ENCODE data around the gene BST1. TPM values are rescaled to one million over a fixed set of nuclear protein-coding genes. Genes with fewer than 3 reads are reported as not detected.
A peak's percentile ranks its signal among the peaks of the same experiment; 100 is the strongest.

Gene BST1
- total and polyA plus RNA-seq, 10 of the 15 experiments (the other 5 are each of a cell fraction or from before 2014, with no cell fraction given): 0.04 to 0.42 (median 0.11) TPM; not detected in 1

DNA sequence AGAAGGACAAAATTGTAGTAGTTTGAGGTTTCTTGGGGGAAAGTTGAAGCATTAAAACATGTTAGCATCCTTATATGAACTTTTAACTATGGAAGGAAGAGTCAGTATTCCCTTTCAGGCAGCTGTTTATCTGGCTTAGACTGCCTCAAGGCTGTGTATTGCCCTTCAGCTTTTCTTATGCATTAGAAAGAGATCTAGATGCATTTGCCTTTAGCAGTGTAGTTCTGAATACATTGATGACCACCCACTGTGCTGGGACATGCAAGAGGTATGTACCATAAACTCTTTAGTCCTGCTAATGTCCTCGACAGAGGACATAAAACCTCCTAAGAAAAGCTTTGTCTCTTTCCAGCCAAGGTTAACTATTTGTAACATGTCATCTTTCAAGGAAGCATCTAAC lies 18.4 kb upstream of the BST1 start:
- no TSS peak for BruUV-seq (replicated peaks)
- FAIRE-seq (no peak), ATAC-seq (no peak), DNase-seq (ENCODE audit: low read depth, low spot score) (no peak)
- Histone ChIP-seq H4K20me1 (ENCODE audit: control insufficient read depth, insufficient read depth) (no peaks in the 10 kb centered on the region), H3K27ac (ENCODE audit: control insufficient read depth, insufficient read depth) (no peak overlapping the region), H3K27me3 (replicated peaks in 1 of 2; ENCODE audit: control insufficient read depth in 2 of 2, insufficient read depth in 2 of 2, low read length in 1 of 2) (no peaks in the 10 kb centered on the region), H3K4me3 (no peak overlapping the region), H3K36me3 (ENCODE audit: control insufficient read depth in 2 of 2, insufficient read depth in 2 of 2, low read length in 1 of 2) (0 out of 4 replicates have a peak, but pooled peaks cover 0 to 4% of the 10 kb centered on the region in 2 experiments), H3K79me2 (ENCODE audit: control insufficient read depth, insufficient read depth, low read length) (peaks cover 46% of the 10 kb centered on the region), H2AFZ (ENCODE audit: control insufficient read depth, low read depth, low read length) (no peak overlapping the region), H3K4me1 (ENCODE audit: control insufficient read depth, insufficient read depth, low read length) (0 out of 2 replicates have a peak, but pooled peaks cover 4% of the 10 kb centered on the region), H3K9me3 (replicated peaks; ENCODE audit: control insufficient read depth, insufficient read depth, low read length) (no peaks in the 10 kb centered on the region), H3K9ac (ENCODE audit: control insufficient read depth, insufficient read depth, low read length) (no peak overlapping the region), H3K4me2 (ENCODE audit: control insufficient read depth, insufficient read depth) (0 out of 2 replicates have a peak overlapping the region, but pooled peaks have one; percentile 20)
- ChIA-PET CTCF (interaction anchor here (1.0 to 1.2 kb wide), 2 partner anchors 27 to 198 kb away, joined by 3 to 4 read pairs; no protein-coding TSS in a partner anchor), POLR2A (interaction anchor here (0.9 kb wide), 1 partner anchor 9 kb away, joined by 5 read pairs; no protein-coding TSS in a partner anchor), SMC1A (ENCODE audit: uncharacterized antibody, unreplicated experiment) (interaction anchor here (0.9 to 1.5 kb wide), 6 partner anchors 16 to 540 kb away, joined by 3 to 5 read pairs (median 4); no protein-coding TSS in a partner anchor), RAD21 (ENCODE audit: unreplicated experiment) (interaction anchor here (1.9 kb wide), 1 partner anchor 33 kb away, joined by 7 read pairs; no protein-coding TSS in a partner anchor)
- TF ChIP-seq, protein P1, sequence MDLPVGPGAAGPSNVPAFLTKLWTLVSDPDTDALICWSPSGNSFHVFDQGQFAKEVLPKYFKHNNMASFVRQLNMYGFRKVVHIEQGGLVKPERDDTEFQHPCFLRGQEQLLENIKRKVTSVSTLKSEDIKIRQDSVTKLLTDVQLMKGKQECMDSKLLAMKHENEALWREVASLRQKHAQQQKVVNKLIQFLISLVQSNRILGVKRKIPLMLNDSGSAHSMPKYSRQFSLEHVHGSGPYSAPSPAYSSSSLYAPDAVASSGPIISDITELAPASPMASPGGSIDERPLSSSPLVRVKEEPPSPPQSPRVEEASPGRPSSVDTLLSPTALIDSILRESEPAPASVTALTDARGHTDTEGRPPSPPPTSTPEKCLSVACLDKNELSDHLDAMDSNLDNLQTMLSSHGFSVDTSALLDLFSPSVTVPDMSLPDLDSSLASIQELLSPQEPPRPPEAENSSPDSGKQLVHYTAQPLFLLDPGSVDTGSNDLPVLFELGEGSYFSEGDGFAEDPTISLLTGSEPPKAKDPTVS (IDR thresholded peaks at IDR 0.05; ENCODE audit: low read depth, low read length): no peak
- TF ChIP-seq ZNF207 (IDR thresholded peaks at IDR 0.05; ENCODE audit: borderline replicate concordance): no peak
- WGBS (ENCODE audit: insufficient coverage, insufficient replicate concordance, low lambda C conversion rate, missing lambda C conversion rate): 100% methylated on average over 1 of the region's 1 CpG
- intact Hi-C loops (cut with micrococcal nuclease; ENCODE audit: unreplicated experiment) (no loop called here), in situ Hi-C loops (cut with MboI) (no loop called here)

DNA sequence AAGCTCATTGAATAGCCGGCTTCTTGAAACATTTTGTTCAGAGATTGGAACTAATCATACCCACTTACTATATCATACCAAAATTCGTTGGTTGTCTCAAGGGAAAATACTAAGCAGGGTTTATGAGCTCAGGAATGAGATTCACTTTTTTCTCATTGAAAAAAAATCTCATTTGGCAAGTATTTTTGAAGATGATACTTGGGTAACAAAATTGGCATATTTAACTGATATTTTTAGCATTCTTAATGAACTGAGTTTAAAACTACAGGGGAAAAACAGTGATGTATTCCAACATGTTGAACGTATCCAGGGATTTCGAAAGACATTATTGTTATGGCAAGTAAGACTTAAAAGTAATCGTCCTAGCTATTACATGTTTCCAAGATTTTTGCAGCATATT lies 14.8 kb upstream of the BST1 start:
- Histone ChIP-seq H3K27ac (ENCODE audit: control insufficient read depth, insufficient read depth) (no peak overlapping the region), H3K36me3 (ENCODE audit: control insufficient read depth in 2 of 2, insufficient read depth in 2 of 2, low read length in 1 of 2) (0 out of 4 replicates have a peak, but pooled peaks cover 0 to 4% of the 10 kb centered on the region in 2 experiments), H4K20me1 (ENCODE audit: control insufficient read depth, insufficient read depth) (no peaks in the 10 kb centered on the region), H3K27me3 (replicated peaks in 1 of 2; ENCODE audit: control insufficient read depth in 2 of 2, insufficient read depth in 2 of 2, low read length in 1 of 2) (no peaks in the 10 kb centered on the region), H3K9me3 (replicated peaks; ENCODE audit: control insufficient read depth, insufficient read depth, low read length) (no peaks in the 10 kb centered on the region), H3K9ac (ENCODE audit: control insufficient read depth, insufficient read depth, low read length) (no peak overlapping the region), H3K4me3 (no peak overlapping the region), H3K4me2 (ENCODE audit: control insufficient read depth, insufficient read depth) (no peak overlapping the region), H2AFZ (ENCODE audit: control insufficient read depth, low read depth, low read length) (no peak overlapping the region), H3K4me1 (ENCODE audit: control insufficient read depth, insufficient read depth, low read length) (0 out of 2 replicates have a peak, but pooled peaks cover under 1% of the 10 kb centered on the region), H3K79me2 (ENCODE audit: control insufficient read depth, insufficient read depth, low read length) (peaks cover 12% of the 10 kb centered on the region)
- ChIA-PET POLR2A (interaction anchor here (0.6 to 1.3 kb wide), 4 partner anchors 8 to 43 kb away, joined by 3 to 9 read pairs (median 4); no protein-coding TSS in a partner anchor), RAD21 (ENCODE audit: unreplicated experiment) (interaction anchor here (0.6 kb wide), 1 partner anchor 338 kb away, joined by 3 read pairs; no protein-coding TSS in a partner anchor), SMC1A (ENCODE audit: uncharacterized antibody, unreplicated experiment) (interaction anchor here (0.7 to 1.7 kb wide), 3 partner anchors 15 to 220 kb away, joined by 3 to 5 read pairs (median 3); no protein-coding TSS in a partner anchor), CTCF (interaction anchor here (0.6 to 1.9 kb wide), 4 partner anchors 118 to 748 kb away, joined by 3 to 4 read pairs (median 3); no protein-coding TSS in a partner anchor)
- no TSS peak for BruUV-seq (replicated peaks)
- FAIRE-seq: no peak
- ATAC-seq: no peak
- DNase-seq (ENCODE audit: low read depth, low spot score): no peak
- intact Hi-C loops (cut with micrococcal nuclease; ENCODE audit: unreplicated experiment) (no loop called here), in situ Hi-C loops (cut with MboI) (no loop called here)
- 89% methylated on average over 5 of the region's 5 CpGs for WGBS (ENCODE audit: insufficient coverage, insufficient replicate concordance, low lambda C conversion rate, missing lambda C conversion rate)
- TF ChIP-seq PAX8 (IDR thresholded peaks at IDR 0.05) (no peak), KDM1A (IDR thresholded peaks at IDR 0.05; ENCODE audit: borderline replicate concordance) (no peak), KAT2A (conservative IDR thresholded peaks at IDR 0.05; ENCODE audit: control insufficient read depth, low read depth, low read length) (no peak), SUPT20H (IDR thresholded peaks at IDR 0.05; ENCODE audit: borderline replicate concordance, control insufficient read depth, low read depth, low read length) (no peak)
- TF ChIP-seq, protein P2, sequence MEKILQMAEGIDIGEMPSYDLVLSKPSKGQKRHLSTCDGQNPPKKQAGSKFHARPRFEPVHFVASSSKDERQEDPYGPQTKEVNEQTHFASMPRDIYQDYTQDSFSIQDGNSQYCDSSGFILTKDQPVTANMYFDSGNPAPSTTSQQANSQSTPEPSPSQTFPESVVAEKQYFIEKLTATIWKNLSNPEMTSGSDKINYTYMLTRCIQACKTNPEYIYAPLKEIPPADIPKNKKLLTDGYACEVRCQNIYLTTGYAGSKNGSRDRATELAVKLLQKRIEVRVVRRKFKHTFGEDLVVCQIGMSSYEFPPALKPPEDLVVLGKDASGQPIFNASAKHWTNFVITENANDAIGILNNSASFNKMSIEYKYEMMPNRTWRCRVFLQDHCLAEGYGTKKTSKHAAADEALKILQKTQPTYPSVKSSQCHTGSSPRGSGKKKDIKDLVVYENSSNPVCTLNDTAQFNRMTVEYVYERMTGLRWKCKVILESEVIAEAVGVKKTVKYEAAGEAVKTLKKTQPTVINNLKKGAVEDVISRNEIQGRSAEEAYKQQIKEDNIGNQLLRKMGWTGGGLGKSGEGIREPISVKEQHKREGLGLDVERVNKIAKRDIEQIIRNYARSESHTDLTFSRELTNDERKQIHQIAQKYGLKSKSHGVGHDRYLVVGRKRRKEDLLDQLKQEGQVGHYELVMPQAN (conservative IDR thresholded peaks at IDR 0.05): no peak
- TF ChIP-seq, protein P3, sequence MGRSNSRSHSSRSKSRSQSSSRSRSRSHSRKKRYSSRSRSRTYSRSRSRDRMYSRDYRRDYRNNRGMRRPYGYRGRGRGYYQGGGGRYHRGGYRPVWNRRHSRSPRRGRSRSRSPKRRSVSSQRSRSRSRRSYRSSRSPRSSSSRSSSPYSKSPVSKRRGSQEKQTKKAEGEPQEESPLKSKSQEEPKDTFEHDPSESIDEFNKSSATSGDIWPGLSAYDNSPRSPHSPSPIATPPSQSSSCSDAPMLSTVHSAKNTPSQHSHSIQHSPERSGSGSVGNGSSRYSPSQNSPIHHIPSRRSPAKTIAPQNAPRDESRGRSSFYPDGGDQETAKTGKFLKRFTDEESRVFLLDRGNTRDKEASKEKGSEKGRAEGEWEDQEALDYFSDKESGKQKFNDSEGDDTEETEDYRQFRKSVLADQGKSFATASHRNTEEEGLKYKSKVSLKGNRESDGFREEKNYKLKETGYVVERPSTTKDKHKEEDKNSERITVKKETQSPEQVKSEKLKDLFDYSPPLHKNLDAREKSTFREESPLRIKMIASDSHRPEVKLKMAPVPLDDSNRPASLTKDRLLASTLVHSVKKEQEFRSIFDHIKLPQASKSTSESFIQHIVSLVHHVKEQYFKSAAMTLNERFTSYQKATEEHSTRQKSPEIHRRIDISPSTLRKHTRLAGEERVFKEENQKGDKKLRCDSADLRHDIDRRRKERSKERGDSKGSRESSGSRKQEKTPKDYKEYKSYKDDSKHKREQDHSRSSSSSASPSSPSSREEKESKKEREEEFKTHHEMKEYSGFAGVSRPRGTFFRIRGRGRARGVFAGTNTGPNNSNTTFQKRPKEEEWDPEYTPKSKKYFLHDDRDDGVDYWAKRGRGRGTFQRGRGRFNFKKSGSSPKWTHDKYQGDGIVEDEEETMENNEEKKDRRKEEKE (IDR thresholded peaks at IDR 0.05): no peak
